Measurements from ENCODE around the gene ARHGEF12.

DNA sequence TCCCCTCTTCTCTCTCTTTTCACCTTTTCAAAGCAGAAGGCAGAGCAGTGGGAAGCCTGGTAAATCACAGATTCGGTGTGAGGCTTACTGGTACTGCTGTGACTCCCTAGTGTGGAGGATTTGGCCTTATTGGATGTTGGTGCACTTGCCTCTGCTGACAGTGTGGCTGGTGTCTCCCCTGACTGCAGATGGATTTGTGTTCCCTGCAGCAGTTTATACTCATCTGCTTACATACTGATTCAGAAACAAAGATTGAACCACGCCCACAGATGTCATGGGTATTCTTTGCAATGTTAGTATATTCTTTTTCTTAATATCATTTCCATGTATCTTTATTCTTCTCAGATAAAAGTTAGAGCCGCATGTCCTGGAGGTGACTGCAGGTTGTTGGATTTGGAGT, 148.5 kb downstream of the ARHGEF12 start:
- TF ChIP-seq, protein P1, sequence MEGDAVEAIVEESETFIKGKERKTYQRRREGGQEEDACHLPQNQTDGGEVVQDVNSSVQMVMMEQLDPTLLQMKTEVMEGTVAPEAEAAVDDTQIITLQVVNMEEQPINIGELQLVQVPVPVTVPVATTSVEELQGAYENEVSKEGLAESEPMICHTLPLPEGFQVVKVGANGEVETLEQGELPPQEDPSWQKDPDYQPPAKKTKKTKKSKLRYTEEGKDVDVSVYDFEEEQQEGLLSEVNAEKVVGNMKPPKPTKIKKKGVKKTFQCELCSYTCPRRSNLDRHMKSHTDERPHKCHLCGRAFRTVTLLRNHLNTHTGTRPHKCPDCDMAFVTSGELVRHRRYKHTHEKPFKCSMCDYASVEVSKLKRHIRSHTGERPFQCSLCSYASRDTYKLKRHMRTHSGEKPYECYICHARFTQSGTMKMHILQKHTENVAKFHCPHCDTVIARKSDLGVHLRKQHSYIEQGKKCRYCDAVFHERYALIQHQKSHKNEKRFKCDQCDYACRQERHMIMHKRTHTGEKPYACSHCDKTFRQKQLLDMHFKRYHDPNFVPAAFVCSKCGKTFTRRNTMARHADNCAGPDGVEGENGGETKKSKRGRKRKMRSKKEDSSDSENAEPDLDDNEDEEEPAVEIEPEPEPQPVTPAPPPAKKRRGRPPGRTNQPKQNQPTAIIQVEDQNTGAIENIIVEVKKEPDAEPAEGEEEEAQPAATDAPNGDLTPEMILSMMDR (IDR thresholded peaks at IDR 0.05) = no peak
- TF ChIP-seq POLR2AphosphoS5 (IDR thresholded peaks at IDR 0.05) = no peak
- no peak for TF ChIP-seq EP300 (IDR thresholded peaks at IDR 0.05; ENCODE audit: low read depth)

Measured in transverse colon (tissue), 4 donors.